HL-60 (cell line): ENCODE data around the gene RIPK4.

Source experiments
- DNase-seq, 2 experiments: peaks; one replicate each; pipeline ENCODE4 v3.0.0-alpha.2; 2010 to 2020; ENCODE audit warnings: low read depth in 1 of 2, low spot score in 1 of 2
- H3K27ac ChIP-seq: fragments of 250-450 bp; sonication (Bioruptor Pico); replicated peaks from 2 replicates; pipeline ENCODE4 v1.5.1; 2020; ENCODE audit warnings: mild to moderate bottlenecking, moderate library complexity
- H3K27me3 ChIP-seq: fragments of 250-450 bp; sonication (Bioruptor Pico); 2 replicates; pipeline ENCODE4 v1.5.1; 2021; ENCODE audit warnings: mild to moderate bottlenecking, moderate library complexity; ENCODE audit not compliant: insufficient read depth, poor library complexity, severe bottlenecking
- H3K4me3 ChIP-seq: replicated peaks from 2 replicates; pipeline ENCODE4 v1.5.1; 2011; ENCODE audit warnings: mild to moderate bottlenecking, control low read depth, low read length; ENCODE audit not compliant: insufficient read depth
- GABPA ChIP-seq: IDR thresholded peaks from 2 replicates; pipeline ENCODE4 v1.6.1; 2012; ENCODE audit warnings: low read depth
- POLR2AphosphoS5 ChIP-seq: IDR thresholded peaks from 2 replicates; pipeline ENCODE4 v1.6.1; 2012; ENCODE audit warnings: low read depth
- SPI1 ChIP-seq: IDR thresholded peaks from 2 replicates; pipeline ENCODE4 v1.6.1; 2012; ENCODE audit warnings: low read depth, mild to moderate bottlenecking, borderline replicate concordance
- TF ChIP-seq, protein P1 (sequence below): IDR thresholded peaks from 2 replicates; pipeline ENCODE4 v1.6.1; 2012; ENCODE audit warnings: low read depth; ENCODE audit not compliant: insufficient replicate concordance
- TF ChIP-seq, protein P2 (sequence below): IDR thresholded peaks from one replicate; pipeline ENCODE4 v1.5.1; 2011; ENCODE audit warnings: low read length, control low read depth, inconsistent platforms; ENCODE audit not compliant: insufficient read depth

Gene RIPK4

DNA sequence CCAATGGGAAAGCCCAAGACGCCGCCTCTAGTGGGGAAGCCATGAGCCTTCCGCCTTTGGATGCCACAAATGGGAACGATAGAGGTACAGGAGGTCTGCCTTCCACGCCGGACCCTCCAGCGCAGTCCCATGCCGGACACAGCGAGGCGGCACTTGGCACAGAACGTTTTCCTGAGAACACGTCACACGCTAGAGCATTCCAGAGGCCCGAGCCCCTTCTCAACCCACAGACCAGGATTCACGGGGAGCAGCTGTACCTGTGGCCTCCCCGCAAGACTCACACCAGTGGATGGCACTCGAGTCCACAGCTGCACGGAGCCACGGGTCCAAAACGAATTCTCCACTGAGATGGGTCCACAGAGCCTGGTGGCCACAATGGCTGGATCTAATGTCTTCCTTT is 31.5 kb upstream of the RIPK4 start:
- no peaks in the 10 kb centered on the region for H3K27me3 ChIP-seq
- no peak overlapping the region for H3K27ac ChIP-seq
- DNase-seq, result no peak
- no peak overlapping the region for H3K4me3 ChIP-seq
- TF ChIP-seq POLR2AphosphoS5 (no peak), GABPA (no peak), SPI1 (no peak)
- TF ChIP-seq, protein P1, sequence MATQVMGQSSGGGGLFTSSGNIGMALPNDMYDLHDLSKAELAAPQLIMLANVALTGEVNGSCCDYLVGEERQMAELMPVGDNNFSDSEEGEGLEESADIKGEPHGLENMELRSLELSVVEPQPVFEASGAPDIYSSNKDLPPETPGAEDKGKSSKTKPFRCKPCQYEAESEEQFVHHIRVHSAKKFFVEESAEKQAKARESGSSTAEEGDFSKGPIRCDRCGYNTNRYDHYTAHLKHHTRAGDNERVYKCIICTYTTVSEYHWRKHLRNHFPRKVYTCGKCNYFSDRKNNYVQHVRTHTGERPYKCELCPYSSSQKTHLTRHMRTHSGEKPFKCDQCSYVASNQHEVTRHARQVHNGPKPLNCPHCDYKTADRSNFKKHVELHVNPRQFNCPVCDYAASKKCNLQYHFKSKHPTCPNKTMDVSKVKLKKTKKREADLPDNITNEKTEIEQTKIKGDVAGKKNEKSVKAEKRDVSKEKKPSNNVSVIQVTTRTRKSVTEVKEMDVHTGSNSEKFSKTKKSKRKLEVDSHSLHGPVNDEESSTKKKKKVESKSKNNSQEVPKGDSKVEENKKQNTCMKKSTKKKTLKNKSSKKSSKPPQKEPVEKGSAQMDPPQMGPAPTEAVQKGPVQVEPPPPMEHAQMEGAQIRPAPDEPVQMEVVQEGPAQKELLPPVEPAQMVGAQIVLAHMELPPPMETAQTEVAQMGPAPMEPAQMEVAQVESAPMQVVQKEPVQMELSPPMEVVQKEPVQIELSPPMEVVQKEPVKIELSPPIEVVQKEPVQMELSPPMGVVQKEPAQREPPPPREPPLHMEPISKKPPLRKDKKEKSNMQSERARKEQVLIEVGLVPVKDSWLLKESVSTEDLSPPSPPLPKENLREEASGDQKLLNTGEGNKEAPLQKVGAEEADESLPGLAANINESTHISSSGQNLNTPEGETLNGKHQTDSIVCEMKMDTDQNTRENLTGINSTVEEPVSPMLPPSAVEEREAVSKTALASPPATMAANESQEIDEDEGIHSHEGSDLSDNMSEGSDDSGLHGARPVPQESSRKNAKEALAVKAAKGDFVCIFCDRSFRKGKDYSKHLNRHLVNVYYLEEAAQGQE, result no peak
- TF ChIP-seq, protein P2, sequence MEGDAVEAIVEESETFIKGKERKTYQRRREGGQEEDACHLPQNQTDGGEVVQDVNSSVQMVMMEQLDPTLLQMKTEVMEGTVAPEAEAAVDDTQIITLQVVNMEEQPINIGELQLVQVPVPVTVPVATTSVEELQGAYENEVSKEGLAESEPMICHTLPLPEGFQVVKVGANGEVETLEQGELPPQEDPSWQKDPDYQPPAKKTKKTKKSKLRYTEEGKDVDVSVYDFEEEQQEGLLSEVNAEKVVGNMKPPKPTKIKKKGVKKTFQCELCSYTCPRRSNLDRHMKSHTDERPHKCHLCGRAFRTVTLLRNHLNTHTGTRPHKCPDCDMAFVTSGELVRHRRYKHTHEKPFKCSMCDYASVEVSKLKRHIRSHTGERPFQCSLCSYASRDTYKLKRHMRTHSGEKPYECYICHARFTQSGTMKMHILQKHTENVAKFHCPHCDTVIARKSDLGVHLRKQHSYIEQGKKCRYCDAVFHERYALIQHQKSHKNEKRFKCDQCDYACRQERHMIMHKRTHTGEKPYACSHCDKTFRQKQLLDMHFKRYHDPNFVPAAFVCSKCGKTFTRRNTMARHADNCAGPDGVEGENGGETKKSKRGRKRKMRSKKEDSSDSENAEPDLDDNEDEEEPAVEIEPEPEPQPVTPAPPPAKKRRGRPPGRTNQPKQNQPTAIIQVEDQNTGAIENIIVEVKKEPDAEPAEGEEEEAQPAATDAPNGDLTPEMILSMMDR, result no peak

DNA sequence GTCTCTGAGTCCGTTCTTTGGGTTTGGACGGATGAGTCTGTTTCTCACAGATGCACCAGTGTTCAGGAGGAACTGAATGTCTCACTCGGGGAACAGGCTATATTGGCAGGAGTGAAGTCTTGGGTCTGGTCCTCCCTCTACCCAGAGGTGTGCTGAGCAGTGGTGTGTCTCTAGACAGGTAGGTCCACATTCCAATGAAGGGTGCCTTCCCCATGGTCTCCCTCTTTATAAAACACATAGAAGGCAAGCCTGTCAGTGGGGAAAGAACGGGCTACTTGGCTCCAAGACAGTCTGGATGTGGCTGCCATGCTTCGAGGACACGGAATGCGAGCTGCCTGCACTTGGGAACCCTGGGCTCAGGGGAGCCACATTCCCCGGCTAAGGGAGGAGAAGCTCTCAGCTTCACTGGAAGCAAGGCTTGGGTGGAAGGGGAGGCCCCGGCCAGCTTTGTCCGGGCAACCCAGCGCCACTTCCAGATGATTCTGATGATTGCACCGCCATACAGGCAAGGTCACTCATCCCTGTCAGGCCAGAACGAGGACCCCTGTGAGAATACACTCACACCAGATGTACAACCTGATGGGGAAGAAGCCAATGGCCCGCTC is 29.7 kb upstream of the RIPK4 start:
- no peak for DNase-seq
- TF ChIP-seq SPI1, result no peak
- TF ChIP-seq, protein P1, result no peak
- no peak for TF ChIP-seq POLR2AphosphoS5
- TF ChIP-seq, protein P2, result no peak
- no peak for TF ChIP-seq GABPA
- Histone ChIP-seq H3K27ac (no peak overlapping the region), H3K27me3 (no peaks in the 10 kb centered on the region), H3K4me3 (no peak overlapping the region)

DNA sequence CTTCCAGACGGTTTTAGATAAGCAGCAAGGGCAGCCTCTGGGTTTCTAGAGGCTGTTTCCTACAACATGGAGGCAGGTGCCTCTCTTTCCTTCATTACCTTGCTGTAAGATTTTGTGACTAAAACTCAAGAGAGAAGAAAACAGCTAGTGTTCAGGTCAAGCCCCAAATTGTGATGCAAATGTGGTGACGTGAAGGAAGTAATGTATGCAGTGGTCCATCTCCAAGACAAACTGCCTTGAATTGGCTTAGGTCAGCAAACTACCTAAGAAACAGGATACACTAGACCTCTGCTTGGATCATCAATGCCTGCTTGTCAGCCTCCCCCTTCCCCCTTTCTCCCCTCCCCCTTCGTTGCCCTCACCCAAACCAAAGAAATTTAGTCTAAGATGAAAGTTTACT is 28.9 kb upstream of the RIPK4 start:
- no peak for DNase-seq
- Histone ChIP-seq H3K4me3 (no peak overlapping the region), H3K27me3 (no peaks in the 10 kb centered on the region), H3K27ac (no peak overlapping the region)
- TF ChIP-seq POLR2AphosphoS5 (no peak), GABPA (no peak), SPI1 (no peak)
- TF ChIP-seq, protein P2, result no peak
- TF ChIP-seq, protein P1, result no peak
